ENCODE results near the gene C17orf58.

DNA sequence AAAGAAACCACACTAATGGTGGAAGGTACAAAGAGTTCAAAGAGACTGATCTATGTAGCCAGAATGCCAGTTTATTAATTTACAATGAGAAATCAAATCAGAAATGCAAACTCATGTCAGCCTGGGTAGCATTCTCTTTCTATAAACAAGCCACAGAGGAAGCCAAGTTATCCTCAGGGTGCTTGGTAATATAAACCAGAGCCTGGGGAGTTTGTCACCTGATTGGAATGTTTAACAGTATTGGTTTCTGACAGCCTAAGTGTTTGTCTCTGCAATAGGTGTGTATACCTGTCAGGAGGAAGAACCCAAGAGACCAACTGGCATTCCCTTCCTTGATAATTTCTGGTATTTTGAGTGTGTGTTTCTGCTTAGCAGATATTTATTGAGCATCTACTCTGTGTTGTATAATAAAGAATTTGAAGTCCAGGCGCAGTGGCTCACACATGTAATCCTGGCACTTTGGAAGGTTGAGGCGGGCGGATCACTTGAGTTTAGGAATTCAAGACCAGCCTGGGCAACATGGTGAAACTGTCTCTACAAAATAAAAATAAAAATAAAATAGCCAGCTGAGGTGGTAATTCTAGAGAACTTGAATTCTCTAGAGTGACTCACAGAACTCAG, 3.1 kb upstream of the C17orf58 start:
- TF ChIP-seq, protein P1, sequence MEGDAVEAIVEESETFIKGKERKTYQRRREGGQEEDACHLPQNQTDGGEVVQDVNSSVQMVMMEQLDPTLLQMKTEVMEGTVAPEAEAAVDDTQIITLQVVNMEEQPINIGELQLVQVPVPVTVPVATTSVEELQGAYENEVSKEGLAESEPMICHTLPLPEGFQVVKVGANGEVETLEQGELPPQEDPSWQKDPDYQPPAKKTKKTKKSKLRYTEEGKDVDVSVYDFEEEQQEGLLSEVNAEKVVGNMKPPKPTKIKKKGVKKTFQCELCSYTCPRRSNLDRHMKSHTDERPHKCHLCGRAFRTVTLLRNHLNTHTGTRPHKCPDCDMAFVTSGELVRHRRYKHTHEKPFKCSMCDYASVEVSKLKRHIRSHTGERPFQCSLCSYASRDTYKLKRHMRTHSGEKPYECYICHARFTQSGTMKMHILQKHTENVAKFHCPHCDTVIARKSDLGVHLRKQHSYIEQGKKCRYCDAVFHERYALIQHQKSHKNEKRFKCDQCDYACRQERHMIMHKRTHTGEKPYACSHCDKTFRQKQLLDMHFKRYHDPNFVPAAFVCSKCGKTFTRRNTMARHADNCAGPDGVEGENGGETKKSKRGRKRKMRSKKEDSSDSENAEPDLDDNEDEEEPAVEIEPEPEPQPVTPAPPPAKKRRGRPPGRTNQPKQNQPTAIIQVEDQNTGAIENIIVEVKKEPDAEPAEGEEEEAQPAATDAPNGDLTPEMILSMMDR (IDR thresholded peaks at IDR 0.05; ENCODE audit: insufficient read depth, low read depth, low read length), result no peak
- TF ChIP-seq EZH2 (IDR thresholded peaks at IDR 0.05; ENCODE audit: insufficient read depth, low read length), result no peak
